DOHH2 (cell line): ENCODE measurements around the gene MYT1.
A peak's percentile ranks its signal among the peaks of the same experiment; 100 is the strongest.

Experiments
- H3F3A ChIP-seq: fragments of 200-600 bp; sonication (generic), shearing (Covaris generic); 2 replicates; pipeline ENCODE4 v1.6.0; 2016; ENCODE audit warnings: antibody characterized with exemption, mild to moderate bottlenecking; ENCODE audit not compliant: control insufficient read depth, insufficient read depth
- H3K27ac ChIP-seq: fragments of 200-600 bp; sonication (generic); 2 replicates; pipeline ENCODE4 v1.5.1; 2014; ENCODE audit warnings: low read depth, mild to moderate bottlenecking, low read length, moderate library complexity
- H3K27me3 ChIP-seq: fragments of 200-600 bp; sonication (generic); 2 replicates; pipeline ENCODE4 v1.6.1; 2014; ENCODE audit warnings: mild to moderate bottlenecking, low read length, mixed read lengths; ENCODE audit not compliant: control insufficient read depth
- H3K36me3 ChIP-seq: fragments of 200-600 bp; sonication (generic); 2 replicates; pipeline ENCODE4 v1.6.1; 2014; ENCODE audit warnings: mild to moderate bottlenecking, low read length, moderate library complexity, mixed read lengths; ENCODE audit not compliant: control insufficient read depth
- H3K4me1 ChIP-seq: fragments of 200-600 bp; sonication (generic); 2 replicates; pipeline ENCODE4 v1.6.1; 2014; ENCODE audit warnings: mild to moderate bottlenecking, low read length, mixed read lengths; ENCODE audit not compliant: control insufficient read depth
- H3K4me2 ChIP-seq: fragments of 200-600 bp; sonication (generic); 2 replicates; pipeline ENCODE4 v1.6.0; 2014; ENCODE audit warnings: mild to moderate bottlenecking, low read length, moderate library complexity
- H3K4me3 ChIP-seq: fragments of 200-600 bp; sonication (generic); 2 replicates; pipeline ENCODE4 v1.5.1; 2014; ENCODE audit warnings: mild to moderate bottlenecking, low read length, mixed read lengths
- H3K79me2 ChIP-seq: fragments of 200-600 bp; sonication (generic); 2 replicates; pipeline ENCODE4 v1.6.1; 2014; ENCODE audit warnings: mild to moderate bottlenecking, low read length, mixed read lengths; ENCODE audit not compliant: control insufficient read depth
- H3K9me2 ChIP-seq: fragments of 200-600 bp; sonication (generic); replicated peaks from 2 replicates; pipeline ENCODE4 v1.6.1; 2014; ENCODE audit warnings: mild to moderate bottlenecking, low read length, mixed read lengths; ENCODE audit not compliant: control insufficient read depth
- H3K9me3 ChIP-seq: fragments of 200-600 bp; sonication (generic); 2 replicates; pipeline ENCODE4 v1.6.1; 2014; ENCODE audit warnings: antibody characterized with exemption, low read length, mixed read lengths; ENCODE audit not compliant: control insufficient read depth, insufficient read depth
- H4K20me1 ChIP-seq: fragments of 200-600 bp; sonication (generic); 2 replicates; pipeline ENCODE4 v1.6.0; 2014; ENCODE audit warnings: low read depth, mild to moderate bottlenecking, antibody characterized with exemption, low read length, moderate library complexity; ENCODE audit not compliant: control insufficient read depth, insufficient read depth
- EZH2phosphoT487 ChIP-seq: fragments of 200-600 bp; sonication (generic); IDR thresholded peaks from 2 replicates; pipeline ENCODE4 v1.6.1; 2017; ENCODE audit warnings: borderline replicate concordance, mild to moderate bottlenecking, antibody characterized with exemption, low read length, moderate library complexity, mixed read lengths
- TF ChIP-seq, protein P1 (sequence below): fragments of 200-600 bp; sonication (generic); IDR thresholded peaks from one replicate; pipeline ENCODE4 v1.5.1; 2014; ENCODE audit warnings: antibody characterized with exemption, mild to moderate bottlenecking, low read depth, low read length; ENCODE audit not compliant: poor library complexity, severe bottlenecking

MYT1 gene

GRCh38 chr20:64209148-64209547 is 44.9 kb downstream of the MYT1 start:
- H3K4me1 ChIP-seq: peaks cover 15% of the 10 kb centered on the region
- H3K9me2 ChIP-seq: no peaks in the 10 kb centered on the region
- H4K20me1 ChIP-seq: no peaks in the 10 kb centered on the region
- H3F3A ChIP-seq: no peaks in the 10 kb centered on the region
- peaks cover 4% of the 10 kb centered on the region; the same call in 1 of the 2 replicates for H3K9me3 ChIP-seq
- H3K27ac ChIP-seq: no peak overlapping the region
- no peaks in the 10 kb centered on the region for H3K27me3 ChIP-seq
- TF ChIP-seq, protein P1, sequence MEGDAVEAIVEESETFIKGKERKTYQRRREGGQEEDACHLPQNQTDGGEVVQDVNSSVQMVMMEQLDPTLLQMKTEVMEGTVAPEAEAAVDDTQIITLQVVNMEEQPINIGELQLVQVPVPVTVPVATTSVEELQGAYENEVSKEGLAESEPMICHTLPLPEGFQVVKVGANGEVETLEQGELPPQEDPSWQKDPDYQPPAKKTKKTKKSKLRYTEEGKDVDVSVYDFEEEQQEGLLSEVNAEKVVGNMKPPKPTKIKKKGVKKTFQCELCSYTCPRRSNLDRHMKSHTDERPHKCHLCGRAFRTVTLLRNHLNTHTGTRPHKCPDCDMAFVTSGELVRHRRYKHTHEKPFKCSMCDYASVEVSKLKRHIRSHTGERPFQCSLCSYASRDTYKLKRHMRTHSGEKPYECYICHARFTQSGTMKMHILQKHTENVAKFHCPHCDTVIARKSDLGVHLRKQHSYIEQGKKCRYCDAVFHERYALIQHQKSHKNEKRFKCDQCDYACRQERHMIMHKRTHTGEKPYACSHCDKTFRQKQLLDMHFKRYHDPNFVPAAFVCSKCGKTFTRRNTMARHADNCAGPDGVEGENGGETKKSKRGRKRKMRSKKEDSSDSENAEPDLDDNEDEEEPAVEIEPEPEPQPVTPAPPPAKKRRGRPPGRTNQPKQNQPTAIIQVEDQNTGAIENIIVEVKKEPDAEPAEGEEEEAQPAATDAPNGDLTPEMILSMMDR: no peak
- TF ChIP-seq EZH2phosphoT487: no peak
- H3K4me3 ChIP-seq: peak overlapping the region; percentile 71
- no peaks in the 10 kb centered on the region for H3K36me3 ChIP-seq
- H3K79me2 ChIP-seq: no peaks in the 10 kb centered on the region
- peak overlapping the region; percentile 64; the same call in 1 of the 2 replicates for H3K4me2 ChIP-seq

DNA sequence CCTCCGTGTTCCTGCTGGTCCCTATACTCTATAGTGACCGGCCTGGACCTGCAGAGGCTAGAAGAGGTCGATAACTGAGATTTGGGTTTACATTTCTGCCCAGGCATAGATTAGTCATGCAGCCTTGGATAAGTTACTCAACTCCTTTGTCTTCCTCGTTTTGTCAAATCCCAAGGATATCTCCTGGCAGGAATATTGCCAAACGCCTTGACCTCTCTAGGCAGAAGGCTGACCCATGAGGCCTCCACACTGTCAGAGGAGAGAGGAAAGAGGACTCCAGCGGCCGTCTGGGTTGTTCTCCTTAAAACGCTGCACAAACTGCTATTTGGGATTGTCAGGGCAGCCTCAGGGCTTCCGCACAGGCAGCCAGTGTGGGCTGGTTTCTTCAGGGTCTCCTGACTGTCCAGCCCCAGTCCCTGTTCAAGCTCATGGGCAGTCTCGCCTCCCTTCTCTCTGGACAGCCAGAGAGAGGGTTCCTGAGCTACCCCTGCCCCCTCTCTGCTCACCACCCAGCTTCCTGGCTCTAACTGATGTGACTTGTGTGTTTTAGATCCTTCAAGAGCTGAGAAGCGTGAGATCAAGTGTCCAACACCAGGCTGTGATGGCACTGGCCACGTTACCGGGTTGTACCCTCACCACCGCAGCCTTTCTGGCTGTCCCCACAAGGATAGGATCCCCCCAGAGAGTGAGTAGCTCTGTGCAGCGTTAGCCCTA is 46.6 kb downstream of the MYT1 start:
- H3K27me3 ChIP-seq: no peaks in the 10 kb centered on the region
- H3K4me3 ChIP-seq: no peak overlapping the region
- H3K9me3 ChIP-seq: peaks cover 4% of the 10 kb centered on the region; the same call in 1 of the 2 replicates
- no peaks in the 10 kb centered on the region for H3K9me2 ChIP-seq
- H3K4me2 ChIP-seq: no peak overlapping the region
- H3K36me3 ChIP-seq: no peaks in the 10 kb centered on the region
- TF ChIP-seq, protein P1: no peak
- TF ChIP-seq EZH2phosphoT487: no peak
- H3K27ac ChIP-seq: no peak overlapping the region
- H3K79me2 ChIP-seq: no peaks in the 10 kb centered on the region
- no peaks in the 10 kb centered on the region for H4K20me1 ChIP-seq
- H3K4me1 ChIP-seq: peaks cover 15% of the 10 kb centered on the region
- no peaks in the 10 kb centered on the region for H3F3A ChIP-seq

- Histone ChIP-seq H3K27ac (no peak overlapping the region), H3K4me1 (peaks cover 15% of the 10 kb centered on the region), H3K9me2 (no peaks in the 10 kb centered on the region), H3K9me3 (peaks cover 4% of the 10 kb centered on the region; the same call in 1 of the 2 replicates), H3K36me3 (no peaks in the 10 kb centered on the region), H3K4me3 (no peak overlapping the region), H3K4me2 (no peak overlapping the region), H3F3A (no peaks in the 10 kb centered on the region), H3K79me2 (no peaks in the 10 kb centered on the region), H3K27me3 (no peaks in the 10 kb centered on the region), H4K20me1 (no peaks in the 10 kb centered on the region)
- TF ChIP-seq, protein P1: no peak
- TF ChIP-seq EZH2phosphoT487: no peak
These were observed 47.8 kb downstream of the MYT1 start for GRCh38 chr20:64211874-64212658.
